Ascending aorta (tissue), 2 donors: Measurements from ENCODE around the gene VSTM2L. TPM values are rescaled to one million over a fixed set of nuclear protein-coding genes. Genes with fewer than 3 reads are reported as not detected.

Experiments used
- DNase-seq, 2 donors: peaks; one replicate each; pipeline ENCODE4 v3.0.0-alpha.2; 2019; ENCODE audit warnings: low spot score in 2 of 2
- H3K27ac ChIP-seq, 2 donors: fragments of 200-600 bp; sonication (generic); one replicate each; pipeline ENCODE4 v1.5.1; 2016 to 2017; ENCODE audit warnings: mild to moderate bottlenecking in 1 of 2
- H3K27me3 ChIP-seq: fragments of 200-600 bp; sonication (generic); one replicate; pipeline ENCODE4 v1.5.1; 2017
- H3K36me3 ChIP-seq, 2 donors: fragments of 200-600 bp; sonication (generic); one replicate each; pipeline ENCODE4 v1.5.1; 2016
- H3K4me1 ChIP-seq, 2 donors: fragments of 200-600 bp; sonication (generic); one replicate each; pipeline ENCODE4 v1.5.1; 2016 to 2017; ENCODE audit warnings: mild to moderate bottlenecking in 1 of 2
- H3K4me3 ChIP-seq, 2 donors: fragments of 200-600 bp; sonication (generic); one replicate each; pipeline ENCODE4 v1.5.1; 2016 to 2017; ENCODE audit warnings: mild to moderate bottlenecking in 1 of 2
- H3K9me3 ChIP-seq, 2 donors: fragments of 200-600 bp; sonication (generic); one replicate each; pipeline ENCODE4 v1.5.1; 2016
- CTCF ChIP-seq, 3 experiments: fragments of 200-600 bp in 2 of 3; fragments of 450-650 bp in 1 of 3; sonication (generic) in 2 of 3; IDR thresholded peaks; one replicate each; pipeline ENCODE4 v1.5.1; 2016 to 2019; ENCODE audit warnings: antibody characterized with exemption in 3 of 3, mild to moderate bottlenecking in 1 of 3, moderate library complexity in 1 of 3
- intact Hi-C: fragments of 100-400 bp; cut with DNase I; formaldehyde crosslinking; loops from one replicate; pipeline ENCODE4 v1.15.1; 2023
- total RNA-seq: library from RNA; depleted of rRNA; stranded (reverse); fragments of >200 nt; gene quantifications from one replicate; pipeline ENCODE4 v1.1.0, GENCODE V29; 2016

The VSTM2L gene
- total RNA-seq, 1 donor from 2014 or later: 1.1 TPM

- intact Hi-C loops: no loop called here
- no peaks in the 10 kb centered on the region for H3K4me1 ChIP-seq
- H3K36me3 ChIP-seq: no peaks in the 10 kb centered on the region
- no peak overlapping the region for H3K4me3 ChIP-seq
- H3K9me3 ChIP-seq: no peaks in the 10 kb centered on the region
- no peak overlapping the region for H3K27ac ChIP-seq
- no peak for TF ChIP-seq CTCF (IDR thresholded peaks at IDR 0.05)
- no peak for DNase-seq
- H3K27me3 ChIP-seq: no peaks in the 10 kb centered on the region
Measured at GRCh38 chr20:37894454-37894853, 8.5 kb upstream of the VSTM2L start.

- H3K4me3 ChIP-seq: no peak overlapping the region
- DNase-seq: no peak
- no peaks in the 10 kb centered on the region for H3K9me3 ChIP-seq
- H3K27me3 ChIP-seq: no peaks in the 10 kb centered on the region
- no peaks in the 10 kb centered on the region for H3K36me3 ChIP-seq
- intact Hi-C loops: no loop called here
- no peak for TF ChIP-seq CTCF (IDR thresholded peaks at IDR 0.05)
- H3K4me1 ChIP-seq: no peaks in the 10 kb centered on the region
- no peak overlapping the region for H3K27ac ChIP-seq
Measured at GRCh38 chr20:37895166-37895565, 7.8 kb upstream of the VSTM2L start.

- peaks cover 3% of the 10 kb centered on the region for H3K27me3 ChIP-seq
- intact Hi-C loops: no loop called here
- no peaks in the 10 kb centered on the region for H3K9me3 ChIP-seq
- DNase-seq: no peak
- no peak overlapping the region for H3K4me3 ChIP-seq
- TF ChIP-seq CTCF (IDR thresholded peaks at IDR 0.05): no peak
- H3K36me3 ChIP-seq: no peaks in the 10 kb centered on the region
- H3K27ac ChIP-seq: no peak overlapping the region
- H3K4me1 ChIP-seq: no peaks in the 10 kb centered on the region
Measured at GRCh38 chr20:37896932-37897548, 5.9 kb upstream of the VSTM2L start.

- intact Hi-C loops: no loop called here
- no peak for DNase-seq
- no peaks in the 10 kb centered on the region for H3K9me3 ChIP-seq
- H3K4me1 ChIP-seq: peaks cover 0 to 5% of the 10 kb centered on the region in 2 donors
- no peak overlapping the region for H3K4me3 ChIP-seq
- peaks cover 16% of the 10 kb centered on the region for H3K27me3 ChIP-seq
- TF ChIP-seq CTCF (IDR thresholded peaks at IDR 0.05): no peak
- no peak overlapping the region for H3K27ac ChIP-seq
- no peaks in the 10 kb centered on the region for H3K36me3 ChIP-seq
Measured at GRCh38 chr20:37898233-37899104, 4.5 kb upstream of the VSTM2L start.

GRCh38 chr20:37899105-37900045, 3.6 kb upstream of the VSTM2L start:
- Histone ChIP-seq H3K4me3 (no peak overlapping the region), H3K9me3 (no peaks in the 10 kb centered on the region), H3K4me1 (peaks cover 0 to 5% of the 10 kb centered on the region in 2 donors), H3K27ac (no peak overlapping the region), H3K27me3 (peaks cover 24% of the 10 kb centered on the region), H3K36me3 (no peaks in the 10 kb centered on the region)
- no peak for DNase-seq
- intact Hi-C loops: no loop called here
- no peak for TF ChIP-seq CTCF (IDR thresholded peaks at IDR 0.05)
